SU-DHL-6 (cell line): Measurements from ENCODE around the gene MAP2K5.

Source experiments
- EZH2phosphoT487 ChIP-seq: fragments of 200-600 bp; sonication (generic), shearing (Covaris generic); conservative IDR thresholded peaks from 2 replicates; pipeline ENCODE4 v1.6.1; 2018; ENCODE audit warnings: mild to moderate bottlenecking, antibody characterized with exemption, low read length, moderate library complexity, mixed read lengths
- TF ChIP-seq, protein P1 (sequence below): fragments of 200-600 bp; sonication (generic); IDR thresholded peaks from one replicate; pipeline ENCODE4 v1.5.1; 2017; ENCODE audit warnings: antibody characterized with exemption, mild to moderate bottlenecking, low read length, moderate library complexity; ENCODE audit not compliant: insufficient read depth, poor library complexity, severe bottlenecking

GRCh38 chr15:67691450-67691849 lies 148.9 kb downstream of the MAP2K5 start:
- TF ChIP-seq, protein P1, sequence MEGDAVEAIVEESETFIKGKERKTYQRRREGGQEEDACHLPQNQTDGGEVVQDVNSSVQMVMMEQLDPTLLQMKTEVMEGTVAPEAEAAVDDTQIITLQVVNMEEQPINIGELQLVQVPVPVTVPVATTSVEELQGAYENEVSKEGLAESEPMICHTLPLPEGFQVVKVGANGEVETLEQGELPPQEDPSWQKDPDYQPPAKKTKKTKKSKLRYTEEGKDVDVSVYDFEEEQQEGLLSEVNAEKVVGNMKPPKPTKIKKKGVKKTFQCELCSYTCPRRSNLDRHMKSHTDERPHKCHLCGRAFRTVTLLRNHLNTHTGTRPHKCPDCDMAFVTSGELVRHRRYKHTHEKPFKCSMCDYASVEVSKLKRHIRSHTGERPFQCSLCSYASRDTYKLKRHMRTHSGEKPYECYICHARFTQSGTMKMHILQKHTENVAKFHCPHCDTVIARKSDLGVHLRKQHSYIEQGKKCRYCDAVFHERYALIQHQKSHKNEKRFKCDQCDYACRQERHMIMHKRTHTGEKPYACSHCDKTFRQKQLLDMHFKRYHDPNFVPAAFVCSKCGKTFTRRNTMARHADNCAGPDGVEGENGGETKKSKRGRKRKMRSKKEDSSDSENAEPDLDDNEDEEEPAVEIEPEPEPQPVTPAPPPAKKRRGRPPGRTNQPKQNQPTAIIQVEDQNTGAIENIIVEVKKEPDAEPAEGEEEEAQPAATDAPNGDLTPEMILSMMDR, result no peak
- no peak for TF ChIP-seq EZH2phosphoT487
